GM19395 (cell line): ENCODE data around the gene TRPC4AP.

ENCODE experiments used
- ATAC-seq: cut with Tn5 transposase; IDR thresholded peaks from one replicate; pipeline ENCODE4 v1.9.1; 2021; ENCODE audit warnings: mild to moderate bottlenecking, moderate library complexity; ENCODE audit not compliant: unreplicated experiment

TRPC4AP gene

DNA sequence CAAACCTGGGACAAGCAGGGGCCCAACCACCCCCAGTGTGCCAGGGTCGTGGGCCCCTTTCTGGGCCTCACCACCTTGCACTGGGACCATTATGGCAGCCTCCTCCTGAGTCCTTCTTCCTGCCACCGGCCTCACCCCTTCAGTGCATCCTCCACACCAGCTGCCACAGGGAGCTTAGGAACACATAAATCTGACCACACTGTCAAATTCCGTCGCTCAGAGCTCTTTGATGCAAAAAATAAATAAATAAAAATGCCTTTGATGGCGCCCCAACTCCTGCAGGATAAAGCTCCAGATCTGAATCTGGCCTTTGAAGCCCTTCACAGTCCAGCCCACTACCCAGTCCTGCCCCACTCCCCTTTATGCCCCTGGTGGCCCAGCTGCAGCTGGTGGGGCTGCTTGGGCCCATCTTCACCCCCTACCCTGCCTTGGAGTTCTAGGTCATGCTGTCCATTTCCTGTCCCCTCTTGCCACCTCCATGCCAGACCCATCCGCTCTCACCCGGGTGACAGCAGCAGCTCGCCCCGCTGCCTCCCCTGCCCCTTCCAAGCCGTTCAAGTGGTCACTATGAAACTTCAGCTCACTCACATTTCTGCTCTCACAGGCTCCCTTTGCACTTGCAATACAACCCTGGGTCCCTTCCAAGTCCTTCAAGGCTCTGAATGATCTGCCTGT lies 120.9 kb downstream of the TRPC4AP start:
- no peak for ATAC-seq

DNA sequence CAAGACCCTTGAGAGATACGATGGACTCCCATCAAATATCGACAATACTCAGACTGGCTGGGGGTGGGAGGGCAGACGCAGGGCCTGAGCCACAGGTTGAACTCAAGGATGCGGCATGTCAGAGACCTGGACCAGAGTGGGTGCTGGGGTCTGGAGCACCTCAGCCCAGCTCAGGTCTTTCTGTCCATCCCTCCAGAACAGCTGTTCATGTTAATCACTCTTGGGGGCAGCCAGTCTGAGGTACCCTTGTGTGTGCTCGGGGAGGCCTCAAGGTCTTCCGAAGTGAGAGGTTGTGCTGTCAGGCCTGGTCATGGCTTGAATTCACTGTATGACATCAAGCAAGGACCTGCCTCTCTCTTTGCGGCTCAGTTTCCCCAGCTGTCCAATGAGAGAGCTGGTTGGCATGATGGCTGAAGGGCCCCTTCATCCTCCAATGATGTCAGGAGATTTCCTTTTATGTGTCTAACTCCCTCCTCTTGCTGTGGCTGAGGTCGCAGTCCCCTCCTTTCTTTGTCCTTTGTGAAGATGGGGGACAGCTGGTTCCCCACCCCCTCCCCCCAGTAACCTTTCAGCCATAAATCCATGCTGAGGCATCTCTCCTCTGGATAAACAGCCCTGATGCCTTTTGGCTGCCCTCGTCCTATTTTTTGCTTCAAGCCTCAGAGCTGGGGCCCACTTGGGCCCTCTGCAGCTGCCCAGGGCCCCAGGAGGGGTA lies 121.6 kb downstream of the TRPC4AP start:
- ATAC-seq, result no peak

GRCh38 chr20:34970193-34970840 lies 122.3 kb downstream of the TRPC4AP start:
- ATAC-seq, result no peak

DNA sequence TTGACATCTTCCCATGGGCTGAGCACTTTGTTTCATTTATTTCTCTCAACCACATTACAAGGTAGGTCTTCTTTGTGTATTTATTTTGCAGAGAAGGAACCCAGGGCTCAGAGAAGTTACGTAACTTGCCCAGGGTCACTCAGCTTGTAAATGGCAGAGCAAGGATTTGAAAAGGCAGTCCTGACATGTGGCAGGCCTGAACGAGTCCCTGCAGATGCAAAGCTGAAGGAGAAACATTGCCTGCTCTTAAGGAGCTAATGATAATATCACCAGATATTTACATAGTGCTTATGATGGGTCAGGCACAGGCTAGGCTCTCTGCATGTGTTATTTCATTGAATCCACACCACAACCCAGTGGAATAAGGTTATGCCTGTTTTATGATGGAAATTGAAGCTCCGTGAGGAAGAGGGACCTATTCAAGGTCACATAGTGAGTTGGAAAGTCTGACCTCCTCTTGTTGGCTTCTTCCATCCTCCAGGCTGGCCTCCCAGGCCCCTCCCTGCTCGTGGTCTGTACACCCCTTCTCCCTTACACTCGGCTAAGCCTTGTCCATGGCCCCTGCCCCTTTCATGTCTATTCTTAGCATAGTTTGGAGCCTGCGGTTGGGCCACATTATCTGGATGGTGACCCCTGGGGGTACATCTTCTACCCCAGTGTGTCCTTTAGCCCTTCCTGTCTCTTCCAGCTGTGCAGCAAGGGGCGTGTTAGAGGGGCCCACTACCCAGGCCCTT lies 124.4 kb downstream of the TRPC4AP start:
- ATAC-seq, result no peak

- ATAC-seq, result no peak
Measured at GRCh38 chr20:34967421-34967820, 125.2 kb downstream of the TRPC4AP start.

GRCh38 chr20:34965051-34965450 lies 127.6 kb downstream of the TRPC4AP start:
- no peak for ATAC-seq

- no peak for ATAC-seq
Measured at GRCh38 chr20:34964486-34964885, 128.1 kb downstream of the TRPC4AP start.

GRCh38 chr20:34956751-34957472 lies 135.7 kb downstream of the TRPC4AP start:
- ATAC-seq, result no peak

DNA sequence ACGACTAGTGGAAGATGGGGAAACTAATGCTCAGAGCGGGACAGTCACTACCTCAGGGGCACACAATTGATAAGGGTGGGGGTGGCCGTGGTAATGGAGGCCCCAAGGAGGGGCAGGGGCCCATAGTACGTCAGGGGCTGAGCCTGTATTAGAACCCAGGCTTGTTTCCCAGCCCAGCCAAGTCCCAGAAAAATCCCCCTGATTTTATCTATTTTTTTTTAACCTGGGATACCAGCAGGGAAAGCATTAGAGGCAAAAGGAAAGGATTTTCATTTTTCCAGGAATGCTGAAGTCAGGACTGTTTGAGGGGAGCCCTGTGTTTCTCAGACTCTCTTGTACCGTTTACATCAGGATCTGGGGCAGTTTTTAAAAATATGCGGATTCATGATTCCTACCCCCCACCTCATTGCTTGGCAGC lies 136.6 kb downstream of the TRPC4AP start:
- ATAC-seq, result peak; percentile 36

- peak; percentile 88 for ATAC-seq
Measured at GRCh38 chr20:34955231-34956040, 137.2 kb downstream of the TRPC4AP start, which contains the start of the genes GSS and MYH7B. Gene GSS, minus strand, starts transcription at chr20:34955806. Its CDS starts 3,954 bp downstream, at chr20:34951852. Gene MYH7B, plus strand, starts transcription at chr20:34955868. Its CDS starts 22,138 bp downstream, at chr20:34978006.

- no peak for ATAC-seq
Measured at GRCh38 chr20:34954904-34955230, 137.7 kb downstream of the TRPC4AP start.

DNA sequence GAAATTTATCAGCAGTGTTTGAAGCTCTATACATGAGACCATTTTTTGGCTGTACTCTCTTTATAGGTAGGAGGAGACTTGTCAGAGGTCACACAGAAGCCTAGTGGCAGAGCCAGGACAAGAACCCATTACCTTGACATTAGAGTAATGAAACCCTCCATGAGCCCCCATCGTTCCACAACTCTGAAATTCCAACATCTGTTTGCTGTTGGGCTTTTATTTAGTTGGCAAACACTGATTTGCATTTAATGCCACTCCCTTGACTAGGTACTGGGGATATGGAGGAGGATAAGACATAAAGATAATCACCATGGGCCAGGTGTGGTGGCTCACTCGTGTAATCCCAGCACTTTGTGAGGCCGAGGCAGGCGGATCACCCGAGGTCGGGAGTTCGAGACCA lies 138.6 kb downstream of the TRPC4AP start:
- no peak for ATAC-seq

DNA sequence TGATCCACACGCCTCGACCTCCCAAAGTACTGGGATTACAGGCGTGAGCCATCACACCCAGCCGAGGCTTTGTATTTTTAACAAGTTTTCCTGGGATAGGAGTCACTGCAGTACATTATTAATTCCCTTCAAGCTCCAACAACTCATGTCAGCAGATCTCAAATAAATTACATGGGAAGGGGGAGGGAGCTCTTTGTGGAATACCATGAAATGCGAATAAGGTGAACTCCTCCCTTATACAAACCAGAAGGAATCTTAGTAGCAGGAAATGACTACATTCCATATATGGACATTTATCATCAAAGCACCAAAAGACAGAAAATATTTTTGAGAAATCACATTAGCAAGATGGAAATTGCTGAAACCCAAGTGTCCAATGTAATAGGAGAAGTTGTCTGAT lies 139.9 kb downstream of the TRPC4AP start:
- ATAC-seq, result no peak
